HEK293 (cell line): Measurements from ENCODE around the gene RPL22.

ENCODE experiments used
- AEBP2 ChIP-seq: fragments of 450-650 bp; formaldehyde crosslinking; IDR thresholded peaks from 2 replicates; pipeline ENCODE4 v1.5.1; 2016; ENCODE audit warnings: missing biosample characterization, missing genetic modification characterization, borderline replicate concordance
- HIC1 ChIP-seq: fragments of 450-650 bp; formaldehyde crosslinking; IDR thresholded peaks from 2 replicates; pipeline ENCODE4 v1.5.1; 2016; ENCODE audit warnings: missing biosample characterization, missing genetic modification characterization
- HOXA7 ChIP-seq: sonication (generic); formaldehyde crosslinking; IDR thresholded peaks from 2 replicates; pipeline ENCODE4 v1.8.1; 2022; ENCODE audit warnings: missing genetic modification reagents, borderline replicate concordance
- KLF7 ChIP-seq: fragments of 450-650 bp; formaldehyde crosslinking; IDR thresholded peaks from 2 replicates; pipeline ENCODE4 v1.5.1; 2016; ENCODE audit warnings: missing biosample characterization, missing genetic modification characterization, borderline replicate concordance
- OVOL3 ChIP-seq: fragments of 450-650 bp; formaldehyde crosslinking; IDR thresholded peaks from 2 replicates; pipeline ENCODE4 v1.5.1; 2016; ENCODE audit warnings: missing biosample characterization, missing genetic modification characterization
- PRDM4 ChIP-seq: fragments of 450-650 bp; formaldehyde crosslinking; IDR thresholded peaks from 2 replicates; pipeline ENCODE4 v1.5.1; 2017; ENCODE audit warnings: missing biosample characterization, missing genetic modification characterization
- YY1 ChIP-seq: fragments of 450-650 bp; formaldehyde crosslinking; IDR thresholded peaks from 2 replicates; pipeline ENCODE4 v1.5.1; 2018; ENCODE audit warnings: missing biosample characterization, missing genetic modification characterization
- ZBTB20 ChIP-seq: fragments of 450-650 bp; formaldehyde crosslinking; IDR thresholded peaks from 2 replicates; pipeline ENCODE4 v1.5.1; 2016; ENCODE audit warnings: missing biosample characterization, missing genetic modification characterization
- ZFP69B ChIP-seq: fragments of 450-650 bp; formaldehyde crosslinking; IDR thresholded peaks from 2 replicates; pipeline ENCODE4 v1.5.1; 2016; ENCODE audit warnings: missing biosample characterization, missing genetic modification characterization
- ZNF114 ChIP-seq: fragments of 450-650 bp; formaldehyde crosslinking; IDR thresholded peaks from 2 replicates; pipeline ENCODE4 v1.5.0; 2017; ENCODE audit warnings: missing biosample characterization, missing genetic modification characterization
- ZNF324 ChIP-seq: fragments of 450-650 bp; formaldehyde crosslinking; IDR thresholded peaks from 2 replicates; pipeline ENCODE4 v1.5.1; 2016; ENCODE audit warnings: missing biosample characterization, missing genetic modification characterization
- ZNF341 ChIP-seq: fragments of 450-650 bp; formaldehyde crosslinking; IDR thresholded peaks from 2 replicates; pipeline ENCODE4; 2016; ENCODE audit warnings: low read depth, missing biosample characterization, missing genetic modification characterization
- ZNF433 ChIP-seq: fragments of 450-650 bp; formaldehyde crosslinking; IDR thresholded peaks from 2 replicates; pipeline ENCODE4 v1.5.1; 2016; ENCODE audit warnings: missing biosample characterization, missing genetic modification characterization, low read depth
- ZNF473 ChIP-seq: fragments of 450-650 bp; formaldehyde crosslinking; IDR thresholded peaks from 2 replicates; pipeline ENCODE4 v1.5.1; 2017; ENCODE audit warnings: missing biosample characterization, missing genetic modification characterization
- ZNF48 ChIP-seq: fragments of 450-650 bp; formaldehyde crosslinking; IDR thresholded peaks from 2 replicates; pipeline ENCODE4 v1.5.1; 2016; ENCODE audit warnings: missing biosample characterization, missing genetic modification characterization
- ZNF518A ChIP-seq: fragments of 450-650 bp; formaldehyde crosslinking; conservative IDR thresholded peaks from 2 replicates; pipeline ENCODE4 v1.5.1; 2016; ENCODE audit warnings: low read depth, missing biosample characterization, missing genetic modification characterization
- ZNF549 ChIP-seq: fragments of 450-650 bp; IDR thresholded peaks from 2 replicates; pipeline ENCODE4 v1.5.1; 2018; ENCODE audit warnings: missing biosample characterization, missing genetic modification characterization, mild to moderate bottlenecking, inconsistent platforms, moderate library complexity
- ZNF692 ChIP-seq: fragments of 450-650 bp; formaldehyde crosslinking; IDR thresholded peaks from 2 replicates; pipeline ENCODE4 v1.5.1; 2016; ENCODE audit warnings: missing biosample characterization, missing genetic modification characterization
- ZNF701 ChIP-seq: fragments of 450-650 bp; formaldehyde crosslinking; IDR thresholded peaks from 2 replicates; pipeline ENCODE4 v1.5.1; 2016; ENCODE audit warnings: missing biosample characterization, missing genetic modification characterization
- ZNF747 ChIP-seq: fragments of 450-650 bp; formaldehyde crosslinking; IDR thresholded peaks from 2 replicates; pipeline ENCODE4 v1.5.1; 2016; ENCODE audit warnings: missing biosample characterization, missing genetic modification characterization
- ZNF768 ChIP-seq: fragments of 450-650 bp; formaldehyde crosslinking; IDR thresholded peaks from 2 replicates; pipeline ENCODE4 v1.5.1; 2018; ENCODE audit warnings: missing biosample characterization, mild to moderate bottlenecking, missing genetic modification characterization
- ZNF792 ChIP-seq: fragments of 450-650 bp; formaldehyde crosslinking; IDR thresholded peaks from 2 replicates; pipeline ENCODE4 v1.5.1; 2016; ENCODE audit warnings: missing biosample characterization, missing genetic modification characterization
- ZSCAN5A ChIP-seq: fragments of 450-650 bp; formaldehyde crosslinking; IDR thresholded peaks from 2 replicates; pipeline ENCODE4 v1.5.1; 2016; ENCODE audit warnings: missing biosample characterization, missing genetic modification characterization

Gene RPL22

GRCh38 chr1:6246497-6247467, 47.4 kb upstream of the RPL22 start (continued):
- TF ChIP-seq ZNF518A (tag by site-specific recombination) (no peak), ZNF341 (tag by site-specific recombination) (no peak), ZNF792 (no peak), PRDM4 (no peak), ZSCAN5A (no peak), HOXA7 (CRISPR knock-in tag) (no peak), ZNF48 (tag by site-specific recombination) (no peak), ZNF324 (tag by site-specific recombination) (no peak), ZNF768 (tag by site-specific recombination) (no peak), HIC1 (tag by site-specific recombination) (no peak), ZFP69B (0 out of 2 replicates have a peak, but pooled peaks have one; percentile 26), AEBP2 (tag by site-specific recombination) (no peak), KLF7 (tag by site-specific recombination) (no peak; the same call in 1 of the 2 replicates), ZBTB20 (tag by site-specific recombination) (no peak), ZNF433 (no peak), OVOL3 (tag by site-specific recombination) (no peak), YY1 (tag by site-specific recombination) (no peak), ZNF692 (tag by site-specific recombination) (peak; percentile 71), ZNF549 (tag by site-specific recombination) (no peak), ZNF473 (tag by site-specific recombination) (no peak), ZNF701 (tag by site-specific recombination) (no peak), ZNF114 (tag by site-specific recombination) (no peak), ZNF747 (tag by site-specific recombination) (no peak)
